ENCODE measurements around the gene SH3PXD2B. TPM values are rescaled to one million over a fixed set of nuclear protein-coding genes. Genes with fewer than 3 reads are reported as not detected.
"Not testable (repeated sequence)": the region's sequence is repeated elsewhere in the genome, so short reads cannot be mapped to it uniquely, and the experiment has no call there.

SH3PXD2B gene
- total RNA-seq, 6 experiments from 2014 or later, result 2.5 to 6.8 (median 5.2) TPM

DNA sequence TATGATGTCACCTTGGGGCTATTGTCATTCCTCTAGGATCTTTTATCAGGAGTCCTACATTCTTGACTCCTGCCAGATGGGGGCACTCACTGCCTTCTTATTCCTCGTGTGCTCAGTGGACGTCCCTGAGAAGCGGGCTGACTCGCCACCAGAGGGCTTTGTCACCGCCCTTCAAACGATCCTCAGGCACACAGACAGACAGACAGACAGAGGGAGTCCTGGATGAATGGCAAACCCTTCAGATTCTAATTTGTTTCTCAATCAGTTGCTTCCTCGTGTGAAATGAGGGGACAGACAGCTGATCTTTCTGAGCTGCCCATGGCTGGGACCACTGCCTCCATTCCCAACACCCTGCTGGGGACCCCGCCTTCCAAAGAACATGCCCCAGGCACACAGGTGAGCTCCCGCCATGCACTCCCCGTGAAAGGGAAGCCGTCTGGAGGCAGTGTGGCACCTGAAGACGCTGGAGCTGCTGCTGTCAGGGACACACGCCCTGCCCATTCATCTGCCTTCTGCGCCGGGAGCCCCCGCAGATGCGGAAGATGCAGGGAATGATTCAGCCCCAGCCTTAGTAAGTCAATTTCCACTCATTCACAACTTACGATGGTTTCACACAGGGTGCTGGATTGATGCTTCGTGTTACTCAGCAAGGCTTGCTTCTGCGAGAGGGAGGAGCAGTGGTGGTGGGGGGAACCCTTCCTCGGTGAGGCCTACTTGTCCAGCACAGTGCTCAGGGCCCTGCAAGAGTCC, 24.9 kb upstream of the SH3PXD2B start:
- H3K27me3 ChIP-seq, result no peaks in the 10 kb centered on the region
- no peaks in the 10 kb centered on the region for H3K9me3 ChIP-seq
- ATAC-seq, result peak; percentile 99 to 100 (median 100)
- WGBS (ENCODE audit: insufficient coverage, low coverage, low lambda C conversion rate, missing lambda C conversion rate), result 37% methylated on average over 14 of the region's 21 CpGs
- no peak for TF ChIP-seq POLR2A (IDR thresholded peaks at IDR 0.05)
- TF ChIP-seq, protein P1, sequence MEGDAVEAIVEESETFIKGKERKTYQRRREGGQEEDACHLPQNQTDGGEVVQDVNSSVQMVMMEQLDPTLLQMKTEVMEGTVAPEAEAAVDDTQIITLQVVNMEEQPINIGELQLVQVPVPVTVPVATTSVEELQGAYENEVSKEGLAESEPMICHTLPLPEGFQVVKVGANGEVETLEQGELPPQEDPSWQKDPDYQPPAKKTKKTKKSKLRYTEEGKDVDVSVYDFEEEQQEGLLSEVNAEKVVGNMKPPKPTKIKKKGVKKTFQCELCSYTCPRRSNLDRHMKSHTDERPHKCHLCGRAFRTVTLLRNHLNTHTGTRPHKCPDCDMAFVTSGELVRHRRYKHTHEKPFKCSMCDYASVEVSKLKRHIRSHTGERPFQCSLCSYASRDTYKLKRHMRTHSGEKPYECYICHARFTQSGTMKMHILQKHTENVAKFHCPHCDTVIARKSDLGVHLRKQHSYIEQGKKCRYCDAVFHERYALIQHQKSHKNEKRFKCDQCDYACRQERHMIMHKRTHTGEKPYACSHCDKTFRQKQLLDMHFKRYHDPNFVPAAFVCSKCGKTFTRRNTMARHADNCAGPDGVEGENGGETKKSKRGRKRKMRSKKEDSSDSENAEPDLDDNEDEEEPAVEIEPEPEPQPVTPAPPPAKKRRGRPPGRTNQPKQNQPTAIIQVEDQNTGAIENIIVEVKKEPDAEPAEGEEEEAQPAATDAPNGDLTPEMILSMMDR (IDR thresholded peaks at IDR 0.05), result peak; percentile 79 to 98 (median 84)
- H3K4me1 ChIP-seq, result no peaks in the 10 kb centered on the region
- intact Hi-C loops (cut with DNase I), result loop anchor here (2.0 kb wide), 1 partner anchor 218 kb away; no protein-coding TSS in a partner anchor
- no peak overlapping the region for H3K27ac ChIP-seq
- DNase-seq, result peak; percentile 82 to 85 (median 83)
- H3K4me3 ChIP-seq, result no peak overlapping the region
- no peaks in the 10 kb centered on the region for H3K36me3 ChIP-seq

DNA sequence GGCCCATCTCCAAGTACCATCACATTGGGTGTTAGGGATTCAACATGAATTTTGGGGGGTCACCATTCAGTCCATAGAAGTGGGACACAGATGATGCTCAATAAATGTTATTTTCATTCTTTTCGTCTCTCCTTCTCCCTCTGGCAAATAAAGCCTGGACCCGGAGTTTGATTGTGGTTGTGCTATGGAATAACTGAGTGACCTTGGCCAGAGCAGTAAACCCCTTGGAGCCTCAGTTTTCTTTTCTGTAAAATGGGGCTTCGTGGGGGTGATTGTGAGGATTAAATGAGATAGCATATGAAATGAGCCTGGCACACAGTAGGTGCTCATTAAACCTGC, 24.3 kb upstream of the SH3PXD2B start:
- H3K4me3 ChIP-seq, H3K4me1 ChIP-seq, H3K36me3 ChIP-seq, DNase-seq, ATAC-seq, H3K27me3 ChIP-seq, H3K9me3 ChIP-seq, H3K27ac ChIP-seq: not testable (repeated sequence)
- intact Hi-C loops (cut with DNase I), result loop anchor here (2.0 kb wide), 1 partner anchor 218 kb away; no protein-coding TSS in a partner anchor
- 33% methylated on average over 2 of the region's 3 CpGs for WGBS (ENCODE audit: insufficient coverage, low coverage, low lambda C conversion rate, missing lambda C conversion rate)

DNA sequence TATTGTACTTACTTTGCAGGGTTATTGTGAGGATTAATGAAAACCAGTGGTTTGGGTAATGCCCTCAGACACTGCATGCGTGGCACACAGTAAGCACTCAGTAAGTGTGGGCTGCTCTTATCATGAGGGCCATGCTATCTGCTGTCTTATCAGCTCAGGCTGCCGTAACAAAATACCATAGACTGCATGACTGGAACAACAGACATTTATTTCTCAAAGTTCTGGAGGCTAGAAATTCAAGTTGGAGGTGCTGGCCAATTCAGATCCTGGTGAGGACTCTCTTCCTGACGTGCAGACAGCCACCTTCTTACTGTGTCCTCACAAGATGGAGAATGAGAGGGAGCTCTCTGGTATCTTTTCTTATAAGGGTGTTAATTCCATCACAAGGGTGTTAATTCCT, 23.9 kb upstream of the SH3PXD2B start:
- Histone ChIP-seq H3K4me1 (no peaks in the 10 kb centered on the region), H3K27ac (no peak overlapping the region), H3K9me3 (no peaks in the 10 kb centered on the region), H3K4me3 (no peak overlapping the region), H3K36me3 (no peaks in the 10 kb centered on the region), H3K27me3 (no peaks in the 10 kb centered on the region)
- TF ChIP-seq POLR2A (IDR thresholded peaks at IDR 0.05), result no peak
- TF ChIP-seq, protein P1 (IDR thresholded peaks at IDR 0.05), result no peak
- 50% methylated on average over 1 of the region's 3 CpGs for WGBS (ENCODE audit: insufficient coverage, low coverage, low lambda C conversion rate, missing lambda C conversion rate)
- ATAC-seq, result no peak
- intact Hi-C loops (cut with DNase I), result loop anchor here (2.0 kb wide), 1 partner anchor 219 kb away; no protein-coding TSS in a partner anchor
- no peak for DNase-seq

DNA sequence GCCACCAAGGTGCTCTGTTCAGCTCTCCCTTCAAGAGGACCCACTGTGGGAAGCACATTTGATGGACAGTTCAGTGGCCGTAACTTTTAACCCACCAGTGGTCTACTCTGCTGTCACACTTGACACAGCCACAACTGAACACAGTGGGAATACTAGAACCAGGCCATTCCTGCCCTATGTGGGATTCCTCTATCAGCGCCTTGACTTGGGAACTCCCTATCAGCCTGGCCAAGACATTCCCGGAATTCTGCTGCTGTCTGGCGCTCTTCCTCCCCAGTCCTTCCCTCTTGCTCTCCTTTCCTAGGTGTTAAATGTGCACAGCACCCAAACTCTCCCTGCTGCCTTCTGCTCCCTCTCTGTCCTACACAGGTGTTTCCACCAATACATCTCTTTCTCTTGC, 23.1 kb upstream of the SH3PXD2B start:
- intact Hi-C loops (cut with DNase I), result no loop called here
- H3K4me1 ChIP-seq, result no peaks in the 10 kb centered on the region
- H3K27me3 ChIP-seq, result no peaks in the 10 kb centered on the region
- no peaks in the 10 kb centered on the region for H3K9me3 ChIP-seq
- H3K27ac ChIP-seq, result no peak overlapping the region
- no peak for ATAC-seq
- DNase-seq, result no peak
- WGBS (ENCODE audit: insufficient coverage, low coverage, low lambda C conversion rate, missing lambda C conversion rate), result 48% methylated on average over 4 of the region's 4 CpGs
- no peak overlapping the region for H3K4me3 ChIP-seq
- TF ChIP-seq POLR2A (IDR thresholded peaks at IDR 0.05), result no peak
- TF ChIP-seq, protein P1 (IDR thresholded peaks at IDR 0.05), result no peak
- H3K36me3 ChIP-seq, result no peaks in the 10 kb centered on the region

DNA sequence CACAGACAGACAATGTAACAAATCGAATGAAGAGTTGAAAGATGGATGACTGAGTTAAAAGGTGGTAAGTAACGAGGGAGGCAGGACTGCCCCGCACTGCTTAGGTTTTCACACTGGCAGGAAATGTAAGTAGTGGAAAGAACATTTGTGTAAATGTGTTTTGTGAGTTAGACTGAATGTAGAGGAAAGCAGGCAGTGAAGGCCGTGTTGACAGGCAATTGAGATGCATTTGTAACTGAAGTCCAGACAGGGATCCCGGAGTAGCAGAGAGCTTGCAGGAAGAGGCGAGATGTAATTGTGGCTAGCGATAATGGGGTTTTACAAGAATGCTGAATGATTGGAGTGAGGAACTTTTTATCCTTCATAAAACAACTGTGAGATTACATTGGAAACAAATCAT, 20.0 kb upstream of the SH3PXD2B start:
- ATAC-seq, result no peak
- intact Hi-C loops (cut with DNase I), result no loop called here

More for the DNA sequence above, 20.0 kb upstream of the SH3PXD2B start:
- Histone ChIP-seq H3K27ac (no peak overlapping the region), H3K27me3 (no peaks in the 10 kb centered on the region), H3K9me3 (no peaks in the 10 kb centered on the region), H3K4me3 (no peak overlapping the region), H3K36me3 (no peaks in the 10 kb centered on the region), H3K4me1 (no peaks in the 10 kb centered on the region)
- 78% methylated on average over 7 of the region's 7 CpGs for WGBS (ENCODE audit: insufficient coverage, low coverage, low lambda C conversion rate, missing lambda C conversion rate)
- DNase-seq, result no peak
- no peak for TF ChIP-seq POLR2A (IDR thresholded peaks at IDR 0.05)
- TF ChIP-seq, protein P1 (IDR thresholded peaks at IDR 0.05), result no peak

All from right lobe of liver (tissue), 6 donors.